ENCODE data around the gene COL5A1. TPM values are rescaled to one million over a fixed set of nuclear protein-coding genes. Genes with fewer than 3 reads are reported as not detected.
A peak's percentile ranks its signal among the peaks of the same experiment; 100 is the strongest.
"Not testable (repeated sequence)": the region's sequence is repeated elsewhere in the genome, so short reads cannot be mapped to it uniquely, and the experiment has no call there.

The COL5A1 gene
- polyA plus RNA-seq, 3 donors, result 7.0 to 53.3 (median 28.0) TPM

DNA sequence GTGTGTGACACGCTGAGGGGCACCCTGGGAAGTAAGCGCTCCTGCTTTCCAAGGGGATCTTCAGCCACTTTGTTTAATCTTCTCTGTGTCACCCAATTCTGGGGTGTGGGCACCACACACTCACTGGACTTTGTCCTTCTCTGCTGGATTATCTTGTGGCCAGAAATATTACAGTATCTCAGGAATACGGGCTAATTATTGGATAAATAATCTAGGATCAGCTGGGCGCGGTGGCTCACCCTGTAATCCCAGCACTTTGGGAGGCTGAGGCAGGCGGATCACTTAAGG, 50.9 kb downstream of the COL5A1 start:
- H3K27ac ChIP-seq (ENCODE audit: low read depth, low read length), result no peak overlapping the region
- WGBS, 3 donors, result 84 to 93% (median 86%) methylated on average over 6 of the region's 6 CpGs

DNA sequence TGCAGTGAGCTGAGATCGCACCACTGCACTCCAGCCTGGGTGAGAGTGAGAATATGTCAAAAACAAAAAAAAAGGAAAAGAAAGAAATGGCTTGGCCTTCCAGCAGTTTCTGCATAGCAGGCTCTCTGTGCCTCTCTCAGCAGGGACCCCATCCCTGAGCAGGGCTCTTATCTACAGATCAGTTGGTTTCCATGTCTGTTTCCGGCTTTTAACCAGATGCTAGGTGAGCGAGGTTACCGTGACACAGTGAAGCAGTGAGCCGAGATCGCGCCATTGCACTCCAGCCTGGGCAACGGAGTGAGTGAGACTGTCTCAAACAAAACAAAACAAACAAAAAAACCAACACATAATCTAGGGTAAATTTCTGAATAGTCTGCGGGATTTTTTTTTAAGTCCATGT, 51.4 kb downstream of the COL5A1 start:
- 54 to 68% (median 67%) methylated on average over 9 of the region's 9 CpGs for WGBS, 3 donors
- H3K27ac ChIP-seq (ENCODE audit: low read depth, low read length), result no peak overlapping the region

DNA sequence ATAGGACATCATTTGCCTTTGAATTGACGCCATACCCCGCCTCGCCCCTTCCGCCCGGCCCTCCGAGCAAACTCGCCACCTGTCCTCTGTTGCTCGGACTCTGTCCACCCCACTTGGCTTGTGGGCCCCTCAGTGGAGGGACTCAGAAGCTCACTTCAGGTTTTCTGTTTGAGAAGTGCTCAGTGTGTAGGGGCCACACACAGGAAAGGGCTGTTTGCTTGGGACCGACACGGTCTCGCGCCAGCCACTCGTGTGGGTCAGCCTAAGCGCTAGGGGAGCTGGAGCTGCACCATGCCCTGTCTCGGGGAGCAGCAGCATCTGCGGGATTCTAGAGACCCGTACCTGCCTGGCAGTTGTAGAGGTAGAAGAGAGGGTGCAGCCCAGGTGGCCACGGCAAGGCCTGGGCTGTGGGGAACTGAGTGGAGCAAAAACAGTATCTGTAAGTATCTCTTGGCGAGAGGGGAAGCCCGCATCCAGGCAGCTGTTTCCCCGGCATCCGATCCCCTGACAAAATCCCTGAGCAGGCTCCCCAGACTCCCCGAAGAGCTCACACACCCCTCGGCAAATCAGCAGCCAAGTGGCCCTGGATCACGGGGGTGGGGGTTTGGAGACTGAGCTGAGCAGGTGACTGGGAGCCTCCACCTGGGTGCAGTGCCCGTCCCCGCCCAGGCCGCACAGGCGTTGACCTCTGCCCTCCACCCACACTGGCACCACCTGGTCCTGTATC, 52.2 kb downstream of the COL5A1 start:
- no peak overlapping the region for H3K27ac ChIP-seq (ENCODE audit: low read depth, low read length)

DNA sequence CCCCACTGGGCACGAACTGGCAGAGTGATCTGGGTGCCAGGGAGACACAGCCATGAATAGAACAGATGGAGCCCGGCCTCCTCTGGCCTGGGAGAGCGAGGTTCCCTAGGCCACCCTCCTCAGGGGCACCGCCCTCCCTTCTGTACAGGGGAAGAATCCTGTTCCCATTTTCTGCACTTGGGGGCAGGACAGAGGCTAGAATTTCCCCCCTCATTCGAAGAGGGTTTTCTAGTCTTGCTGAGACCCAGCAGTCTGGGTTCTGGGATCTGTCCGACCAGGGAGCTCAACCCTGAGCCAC, 52.7 kb downstream of the COL5A1 start:
- no peak overlapping the region for H3K27ac ChIP-seq (ENCODE audit: low read depth, low read length)
- 69 to 91% (median 86%) methylated on average over 6 of the region's 6 CpGs for WGBS, 3 donors

More for the DNA sequence above, 52.2 kb downstream of the COL5A1 start:
- whole genome bisulfite sequencing, 3 donors, result 77 to 87% (median 85%) methylated on average over 29 of the region's 29 CpGs

DNA sequence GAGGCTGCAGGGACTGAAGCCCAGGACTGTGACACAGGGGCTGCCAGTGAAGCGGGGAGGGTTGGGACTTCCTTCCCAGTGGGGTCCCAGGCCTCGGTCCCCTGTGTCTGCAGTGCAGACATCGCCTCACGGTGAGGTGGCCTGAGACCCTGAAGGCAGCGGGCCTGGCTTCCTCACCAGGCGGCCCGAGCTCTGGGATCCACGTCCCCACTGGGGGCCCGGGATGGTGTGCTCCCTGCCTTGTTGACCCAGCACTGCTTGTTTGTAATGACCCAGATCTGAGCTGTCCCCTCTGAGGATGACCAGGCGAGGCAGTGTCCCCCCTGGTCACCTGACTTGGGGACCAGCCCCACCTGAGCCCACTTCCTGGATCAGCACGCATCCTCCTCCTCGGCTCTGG, 53.1 kb downstream of the COL5A1 start:
- no peak overlapping the region for H3K27ac ChIP-seq (ENCODE audit: low read depth, low read length)
- 76 to 88% (median 87%) methylated on average over 9 to 12 of the region's 12 CpGs for WGBS, 3 donors

DNA sequence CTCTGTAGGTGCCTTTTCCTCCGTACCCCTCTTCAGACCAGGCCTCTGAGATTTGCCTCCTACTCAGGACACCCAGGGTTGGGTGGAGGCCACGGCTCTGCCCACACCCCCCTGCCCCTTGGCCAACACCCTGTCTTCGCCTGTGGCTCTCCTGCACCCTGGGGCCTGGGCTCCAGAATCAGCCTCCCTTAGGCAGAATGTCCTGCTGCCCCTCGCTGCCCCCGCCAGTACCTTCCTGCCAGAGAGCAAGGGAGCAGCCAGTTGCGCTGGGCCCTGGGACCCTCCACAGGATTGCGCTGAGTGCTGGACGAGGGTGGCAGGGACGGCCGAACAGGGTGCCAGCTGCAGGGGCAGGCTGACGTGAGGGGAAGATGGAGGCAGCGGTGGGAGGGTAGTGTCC, 53.5 kb downstream of the COL5A1 start:
- 82 to 89% (median 84%) methylated on average over 11 to 12 of the region's 12 CpGs for WGBS, 3 donors
- H3K27ac ChIP-seq (ENCODE audit: low read depth, low read length), result no peak overlapping the region

DNA sequence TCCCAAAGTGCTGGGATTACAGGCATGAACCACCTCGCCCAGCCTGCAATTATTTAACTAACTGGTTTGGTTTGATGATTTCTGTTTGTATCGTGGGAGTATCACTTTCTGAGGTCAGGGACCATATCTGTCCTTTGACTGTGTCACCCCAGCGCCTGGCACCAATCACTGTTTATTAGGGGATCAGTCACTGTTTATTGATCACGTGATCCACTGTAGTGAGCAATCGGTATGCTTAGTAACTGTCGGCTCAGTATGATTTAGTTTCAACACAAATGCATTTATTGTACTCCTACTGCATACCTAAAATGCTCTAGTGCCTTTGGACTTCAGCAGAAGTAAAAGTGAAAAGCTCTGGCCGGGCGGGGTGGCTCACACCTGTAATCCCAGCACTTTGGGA, 54.8 kb downstream of the COL5A1 start:
- H3K27ac ChIP-seq (ENCODE audit: low read depth, low read length), result no peak overlapping the region

DNA sequence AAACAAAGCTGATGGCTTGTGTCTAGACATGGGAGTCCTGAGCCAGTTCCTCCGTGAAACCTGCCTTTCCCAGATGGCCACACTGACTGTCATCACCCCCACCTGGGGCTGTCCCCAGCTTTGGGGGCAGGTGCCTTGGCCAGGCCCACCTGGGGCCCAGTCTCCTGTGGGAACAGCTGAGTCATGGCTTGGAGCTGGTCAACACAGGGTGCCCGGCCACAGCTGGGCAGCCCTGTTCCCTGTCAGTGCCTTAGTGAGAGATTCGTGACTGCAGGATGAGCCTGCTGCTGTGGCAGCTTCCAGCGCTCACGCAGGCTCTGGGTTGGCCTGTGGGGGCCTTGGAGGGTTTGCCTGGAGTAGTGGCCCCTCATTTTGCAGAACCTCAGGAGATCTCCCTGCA, 56.5 kb downstream of the COL5A1 start:
- WGBS, 3 donors, result 58 to 77% (median 70%) methylated on average over 5 of the region's 5 CpGs
- no peak overlapping the region for H3K27ac ChIP-seq (ENCODE audit: low read depth, low read length)

More for the DNA sequence above, 54.8 kb downstream of the COL5A1 start:
- WGBS, 3 donors, result 68 to 91% (median 89%) methylated on average over 8 of the region's 8 CpGs

DNA sequence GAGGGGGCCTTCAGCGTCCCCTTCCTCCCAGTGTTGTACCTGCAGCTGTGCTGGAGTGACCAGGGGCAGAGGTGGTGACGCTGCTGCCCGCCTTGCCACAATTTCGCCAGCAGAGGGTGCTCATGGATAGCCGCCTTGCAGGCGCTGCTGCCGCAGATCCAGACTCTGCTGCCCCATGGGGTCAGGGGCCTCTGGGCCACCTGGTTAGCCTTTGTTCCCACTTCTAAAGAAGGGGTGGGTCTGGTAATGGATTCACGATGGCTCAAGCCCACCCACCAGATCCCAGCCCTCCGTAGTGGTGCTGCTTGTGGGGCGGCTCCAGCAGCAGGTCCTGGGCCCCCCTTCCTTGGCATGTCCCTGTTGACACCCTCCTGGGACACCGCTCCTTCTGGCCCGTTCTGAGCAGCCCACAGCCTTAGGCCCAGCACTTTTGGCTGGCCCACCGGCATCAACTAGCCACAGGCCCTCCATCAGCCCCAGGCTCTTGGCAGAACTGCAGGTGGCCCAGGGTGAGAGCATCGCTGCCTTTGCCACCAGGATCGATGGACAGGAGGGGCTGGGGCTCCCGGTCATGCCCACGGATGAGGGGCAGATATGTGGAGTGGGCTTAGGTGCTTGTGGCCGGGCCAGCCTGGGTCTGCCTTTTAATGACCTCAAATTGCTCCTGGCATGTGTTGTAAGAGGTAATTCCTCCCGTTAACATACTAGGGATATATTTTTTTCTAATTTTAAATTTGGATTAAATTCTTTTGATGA, 57.2 kb downstream of the COL5A1 start:
- no peak overlapping the region for H3K27ac ChIP-seq (ENCODE audit: low read depth, low read length)
- 39 to 45% (median 41%) methylated on average over 17 to 19 of the region's 19 CpGs for WGBS, 3 donors

DNA sequence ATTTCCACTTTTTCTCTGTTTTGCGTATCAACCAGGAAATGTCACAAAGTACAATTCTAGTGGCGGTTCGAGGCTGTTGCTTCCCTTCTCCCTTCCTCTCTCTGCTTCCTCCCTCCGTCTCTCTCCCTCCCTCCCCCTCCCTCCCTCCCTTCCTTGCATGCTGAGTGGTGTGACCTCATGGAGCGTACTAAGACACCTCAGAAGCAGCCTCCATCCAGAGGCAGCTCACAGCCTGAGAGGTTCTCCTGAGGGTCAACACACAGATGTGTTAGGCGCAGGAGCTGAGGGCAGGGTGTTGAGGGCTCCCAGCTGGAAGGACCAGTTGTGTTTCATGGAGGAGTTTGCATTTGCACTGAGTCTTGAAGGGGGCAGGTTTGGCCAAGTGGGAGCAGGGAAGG, 57.7 kb downstream of the COL5A1 start:
- H3K27ac ChIP-seq (ENCODE audit: low read depth, low read length), result no peak overlapping the region
- WGBS, 3 donors, result 54 to 70% (median 55%) methylated on average over 6 of the region's 6 CpGs

DNA sequence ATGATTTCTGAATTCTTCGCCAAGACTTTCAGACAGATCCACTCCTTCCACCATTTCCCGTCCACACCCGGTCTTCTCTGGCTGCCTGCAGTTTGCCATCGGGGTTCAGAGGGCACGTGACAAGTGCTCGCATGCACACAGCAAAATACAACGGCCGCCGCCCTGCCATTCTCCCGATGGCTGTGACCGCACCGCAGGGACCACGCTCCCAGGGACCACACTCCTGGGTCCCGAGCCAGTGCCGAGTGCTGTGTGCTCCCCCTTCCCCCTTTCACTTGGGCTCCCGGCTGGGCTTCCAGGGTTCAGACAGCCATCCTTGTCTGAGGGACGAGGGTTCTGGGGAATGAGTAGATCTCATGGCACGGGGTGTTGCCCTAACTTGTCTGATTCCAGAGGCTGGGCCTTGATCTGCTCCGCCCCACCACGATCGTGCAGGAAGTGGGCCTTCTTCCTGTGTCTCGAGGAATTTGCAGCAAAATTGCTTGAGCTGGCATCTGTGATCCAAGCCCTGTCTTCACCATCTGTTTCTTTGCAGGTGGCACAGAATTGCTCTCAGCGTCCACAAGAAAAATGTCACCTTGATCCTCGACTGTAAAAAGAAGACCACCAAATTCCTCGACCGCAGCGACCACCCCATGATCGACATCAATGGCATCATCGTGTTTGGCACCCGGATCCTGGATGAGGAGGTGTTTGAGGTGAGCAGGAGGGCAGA, 59.2 kb downstream of the COL5A1 start:
- 81 to 89% (median 84%) methylated on average over 30 of the region's 30 CpGs for WGBS, 3 donors
- H3K27ac ChIP-seq (ENCODE audit: low read depth, low read length), result no peak overlapping the region

DNA sequence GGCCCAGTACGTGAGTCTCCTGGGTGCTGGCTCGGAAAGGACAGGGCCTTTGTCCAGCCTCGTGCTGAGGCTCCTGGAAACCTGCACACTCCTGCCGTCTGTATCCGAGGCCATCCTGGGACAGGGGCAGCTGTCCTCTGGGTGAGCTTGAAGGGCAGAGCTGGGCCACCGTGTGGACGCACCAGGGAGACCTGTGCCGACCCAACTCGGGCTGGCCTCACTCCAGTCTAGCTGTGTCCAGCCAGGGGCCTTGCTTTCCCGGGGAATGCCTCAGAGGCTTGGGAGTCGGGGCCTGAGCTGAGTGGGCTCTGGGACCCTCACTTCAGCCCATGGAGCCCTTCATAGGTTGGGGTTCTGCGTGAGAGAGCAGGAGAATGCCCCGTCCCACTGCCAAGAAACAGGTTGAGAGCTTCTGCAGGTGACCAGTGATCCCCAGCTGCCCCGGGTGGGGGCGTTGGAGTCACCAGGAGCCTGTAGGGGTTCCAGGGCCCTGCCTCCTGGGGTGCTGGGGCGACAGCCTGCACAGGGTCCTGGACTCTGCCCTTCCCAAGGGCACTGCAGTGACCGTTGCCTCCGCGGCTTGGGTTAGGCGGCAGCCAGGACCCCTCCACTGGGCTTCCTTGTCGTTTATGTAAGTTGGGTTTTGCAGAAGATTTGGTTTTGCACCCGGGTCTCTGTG, 60.1 kb downstream of the COL5A1 start:
- 75 to 88% (median 88%) methylated on average over 22 of the region's 22 CpGs for WGBS, 3 donors
- H3K27ac ChIP-seq (ENCODE audit: low read depth, low read length), result no peak overlapping the region

DNA sequence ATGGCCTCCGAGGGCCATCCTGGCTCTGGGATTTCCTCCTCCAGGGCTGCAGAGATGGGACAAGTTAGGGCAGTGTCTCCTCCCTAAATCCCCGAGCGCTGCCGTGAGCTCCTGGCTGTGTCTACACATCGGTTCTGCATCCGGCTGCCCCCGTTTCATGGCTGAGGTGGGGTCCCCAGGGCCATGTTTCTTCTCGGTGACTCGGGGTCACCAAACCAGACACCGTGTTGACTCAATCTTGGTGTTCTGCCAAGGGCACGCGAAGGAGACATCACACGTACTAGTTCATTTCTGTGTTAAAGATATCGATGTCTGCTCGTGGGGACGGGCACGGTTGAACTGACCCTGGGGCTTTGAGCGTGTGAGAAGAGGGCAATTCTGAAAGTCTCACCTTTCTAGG, 60.7 kb downstream of the COL5A1 start:
- 62 to 73% (median 67%) methylated on average over 18 of the region's 18 CpGs for WGBS, 3 donors
- H3K27ac ChIP-seq (ENCODE audit: low read depth, low read length), result no peak overlapping the region

DNA sequence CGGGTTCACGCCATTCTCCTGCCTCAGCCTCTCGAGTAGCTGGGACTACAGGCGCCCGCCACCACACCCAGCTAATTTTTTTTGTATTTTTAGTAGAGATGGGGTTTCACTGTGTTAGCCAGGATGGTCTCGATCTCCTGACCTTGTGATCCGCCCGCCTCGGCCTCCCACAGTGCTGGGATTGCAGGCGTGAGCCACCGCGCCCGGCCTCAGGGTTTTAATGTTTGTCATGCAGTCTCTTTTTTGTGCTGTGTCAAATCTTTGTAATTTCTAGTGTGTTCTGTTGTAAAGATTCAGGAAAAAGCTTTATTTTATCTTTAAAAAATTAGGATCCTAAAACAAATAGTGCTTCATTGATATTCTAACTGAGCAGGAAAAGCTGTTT, 62.1 kb downstream of the COL5A1 start:
- 82 to 93% (median 85%) methylated on average over 7 to 9 of the region's 13 CpGs for WGBS, 3 donors

DNA sequence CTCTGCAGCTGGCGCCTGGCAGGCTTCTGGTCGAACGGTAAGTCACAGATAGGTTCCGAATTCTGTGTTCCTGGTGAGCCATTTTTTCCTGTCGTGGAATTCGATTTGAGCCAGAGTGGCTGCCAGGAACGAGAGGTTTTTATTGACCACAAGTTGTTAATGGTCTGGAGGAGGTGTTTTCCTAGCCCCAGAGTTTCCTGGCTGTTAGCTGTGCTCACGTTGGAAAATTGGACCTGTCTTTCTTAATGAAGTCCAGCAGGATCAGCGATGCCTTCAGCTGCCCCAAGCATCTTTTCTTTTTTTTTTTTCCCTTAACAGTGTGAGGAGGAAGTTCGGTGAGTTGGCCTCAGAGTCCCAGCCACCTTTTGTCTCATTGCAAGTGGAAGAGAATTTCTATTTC, 62.9 kb downstream of the COL5A1 start:
- 28 to 71% (median 36%) methylated on average over 10 of the region's 10 CpGs for WGBS, 3 donors
- no peak overlapping the region for H3K27ac ChIP-seq (ENCODE audit: low read depth, low read length)

More for the DNA sequence above, 62.1 kb downstream of the COL5A1 start:
- not testable (repeated sequence) for H3K27ac ChIP-seq (ENCODE audit: low read depth, low read length)

DNA sequence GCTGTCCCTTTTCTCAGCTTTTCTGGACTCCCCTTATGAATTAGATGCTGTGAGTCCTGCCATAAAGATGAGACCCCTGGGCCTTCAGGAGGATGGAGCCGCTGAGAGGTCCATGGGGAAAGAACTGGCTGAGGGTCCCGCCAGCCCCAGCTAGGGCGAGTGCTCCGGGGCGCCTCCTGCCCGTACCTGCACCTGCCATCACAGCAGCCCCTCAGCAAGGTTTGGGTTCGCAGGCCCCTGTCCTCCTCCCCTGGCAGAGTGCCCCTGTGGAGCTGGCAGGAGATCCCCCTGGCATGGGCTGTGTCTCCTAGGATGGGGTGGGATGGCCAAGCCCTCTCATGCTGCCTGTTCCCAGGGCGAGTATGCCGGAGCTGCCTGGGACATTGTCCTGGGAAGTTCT, 64.2 kb downstream of the COL5A1 start:
- H3K27ac ChIP-seq (ENCODE audit: low read depth, low read length), result no peak overlapping the region
- WGBS, 3 donors, result 74 to 97% (median 80%) methylated on average over 8 to 9 of the region's 9 CpGs

DNA sequence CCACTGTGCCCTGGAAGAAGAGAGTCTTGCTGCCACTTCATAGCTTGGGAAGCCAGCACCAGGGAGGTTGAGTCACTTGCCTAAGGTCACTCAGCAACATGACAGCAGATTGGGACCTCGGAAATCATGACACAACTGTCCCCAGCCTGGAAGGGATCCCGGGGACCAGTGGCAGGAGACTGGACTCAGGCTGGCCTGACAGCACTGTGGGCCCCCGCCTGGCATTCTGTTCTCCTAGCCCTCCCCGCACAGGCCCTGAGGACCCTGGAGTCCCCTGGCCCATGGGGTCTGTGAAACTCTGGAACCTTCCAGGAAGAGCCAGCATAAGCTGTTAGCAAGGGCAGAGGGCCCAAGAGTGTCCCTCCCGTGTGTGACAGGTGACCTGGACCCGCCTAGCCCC, 64.9 kb downstream of the COL5A1 start:
- H3K27ac ChIP-seq (ENCODE audit: low read depth, low read length), result no peak overlapping the region
- 56 to 80% (median 76%) methylated on average over 6 of the region's 6 CpGs for WGBS, 3 donors

DNA sequence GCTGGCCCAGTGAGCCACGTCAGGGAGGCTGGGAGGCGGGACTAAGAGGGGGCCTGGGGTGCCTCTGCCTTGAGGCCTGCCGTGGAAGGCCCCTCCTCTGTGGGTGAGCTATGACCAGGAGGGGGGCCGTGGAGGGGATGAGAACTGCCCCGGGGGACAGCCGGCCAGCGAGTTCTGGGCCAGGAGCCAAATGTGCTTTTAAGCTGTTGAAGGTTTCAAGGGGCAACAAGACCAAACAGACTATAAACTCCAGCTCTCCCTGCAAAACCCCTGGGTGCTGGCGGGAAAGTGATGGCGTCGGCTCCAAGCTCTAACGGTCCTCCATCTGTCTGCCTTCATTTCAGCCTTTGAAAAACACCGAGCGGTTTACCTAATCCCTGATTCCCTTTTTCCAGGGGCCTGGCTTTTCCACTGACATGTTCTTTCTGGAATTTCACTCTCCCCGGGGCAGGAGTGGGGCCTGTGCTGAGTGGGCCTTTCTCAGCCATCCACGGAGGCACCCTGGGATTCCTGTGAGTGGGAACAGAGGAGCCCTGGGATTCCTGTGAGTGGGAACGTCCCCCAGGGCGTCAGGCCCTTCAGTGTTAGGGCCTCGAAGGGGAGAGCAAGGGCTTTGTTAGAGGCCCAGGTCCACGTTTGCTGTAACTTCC, 65.6 kb downstream of the COL5A1 start:
- 45 to 49% (median 47%) methylated on average over 18 to 19 of the region's 19 CpGs for WGBS, 3 donors
- H3K27ac ChIP-seq (ENCODE audit: low read depth, low read length), result peak overlapping the region; percentile 2

Data from adipose tissue (tissue), 3 donors.